Stimulated activated naive CD4-positive, alpha-beta T cell treated with Interleukin-2 at 50 U/mL for 16 hours (primary cell): ENCODE data around the gene GLYATL3.

Experiments
- DNase-seq: peaks from one replicate; lab custom pipeline; 2025; lab: John Stamatoyannopoulos, UW

GLYATL3 gene

DNA sequence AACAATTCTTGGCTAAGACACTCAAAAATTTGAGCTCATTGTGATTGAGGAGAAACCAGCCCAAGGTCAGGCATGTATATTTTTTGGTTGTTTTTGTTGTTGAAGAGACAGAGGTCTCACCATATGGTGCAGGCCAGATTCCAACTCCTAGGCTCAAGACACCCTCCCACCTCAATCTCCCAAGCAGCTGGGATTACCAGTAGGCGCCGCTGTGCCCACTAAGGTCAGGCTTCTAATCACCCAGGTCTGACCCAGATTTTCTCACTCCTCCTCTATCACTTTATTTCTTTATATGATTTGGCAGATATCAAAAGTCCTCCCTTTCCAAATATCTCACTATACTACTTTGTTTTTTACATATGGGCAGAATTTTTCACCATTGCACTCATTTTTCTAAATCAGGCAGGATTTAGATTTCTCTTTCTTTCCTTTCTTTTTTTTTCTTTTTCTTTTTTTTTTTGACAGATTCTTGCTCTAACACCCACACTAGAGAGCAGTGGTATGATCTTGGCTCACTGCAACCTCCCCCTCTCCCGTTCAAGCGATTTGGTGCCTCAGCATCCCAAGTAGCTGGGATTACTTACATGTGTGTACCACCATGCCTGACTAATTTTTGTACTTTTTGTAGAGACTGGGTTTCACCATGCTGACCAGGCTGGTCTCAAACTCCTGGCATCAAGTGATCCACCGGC, 49.0 kb downstream of the GLYATL3 start:
- DNase-seq = no peak

DNA sequence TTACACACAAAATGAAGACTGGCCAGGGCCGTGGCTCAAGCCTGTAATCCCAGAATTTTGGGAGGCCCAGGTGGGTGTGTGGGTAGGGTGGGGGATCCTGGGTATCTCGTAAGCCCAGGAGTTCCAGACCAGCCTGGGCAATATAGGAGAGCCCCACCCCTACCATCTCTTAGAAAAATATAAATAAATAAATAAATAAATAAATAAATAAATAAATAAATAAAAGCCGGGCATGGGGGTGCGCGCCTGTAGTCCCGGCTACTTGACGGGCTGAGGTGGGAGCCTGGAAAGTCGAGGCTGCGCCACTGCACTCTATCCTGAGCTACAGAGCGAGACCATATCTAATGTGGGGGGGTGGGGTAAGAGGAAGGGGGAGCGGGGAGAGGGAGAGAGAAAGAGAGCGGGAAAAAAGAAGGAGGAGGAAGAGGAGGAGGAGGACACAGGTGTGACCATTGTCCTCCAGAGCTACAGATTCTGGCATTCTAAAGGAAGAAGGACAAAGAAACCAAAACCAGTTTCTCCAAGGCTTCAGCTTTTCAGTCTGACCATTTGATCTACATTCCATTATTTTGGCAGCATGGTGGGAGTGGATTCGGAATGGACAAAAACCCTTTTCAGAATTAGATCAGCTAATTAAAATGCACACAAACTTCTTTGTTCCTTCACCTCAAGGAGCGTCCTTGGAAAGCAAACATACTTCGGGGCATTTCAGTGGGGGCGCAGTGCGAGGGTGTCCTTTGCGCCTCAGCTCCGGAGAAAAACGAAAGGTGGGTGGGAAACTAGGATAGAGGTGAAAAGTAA, 50.2 kb downstream of the GLYATL3 start:
- no peak for DNase-seq

DNA sequence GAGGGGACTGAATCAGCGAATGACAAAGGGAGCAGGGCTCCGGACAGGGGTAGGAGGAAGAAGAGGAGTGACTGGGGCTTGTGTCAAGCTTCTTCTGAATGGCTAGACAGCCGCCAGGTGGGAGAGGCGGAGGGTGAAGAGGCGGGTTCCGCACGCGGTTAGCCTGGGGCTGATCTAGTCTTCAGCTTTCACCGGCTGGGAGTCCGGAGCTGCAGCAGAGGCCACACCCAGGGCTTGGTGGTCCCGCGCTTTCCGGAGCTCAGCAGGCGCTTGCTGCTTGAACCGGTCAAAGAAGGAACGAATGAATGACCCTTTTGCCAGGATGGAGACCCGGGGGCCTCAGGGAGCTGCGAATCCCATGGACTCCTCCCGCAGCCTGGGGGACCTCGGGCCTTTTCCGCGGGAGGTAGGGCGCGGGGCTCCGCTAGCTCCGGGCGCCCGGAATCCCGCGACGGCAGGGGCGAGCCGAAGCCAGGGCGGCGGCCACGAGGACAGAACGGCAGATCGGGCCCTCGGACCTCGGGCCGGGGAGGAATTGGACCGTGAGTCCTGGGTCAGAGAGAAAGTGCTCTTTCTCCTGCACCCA, 50.9 kb downstream of the GLYATL3 start, which contains the start of gene C6orf141:
C6orf141 (plus strand) TSS at position 177 of the 586 bp plus-strand sequence; CDS start at position 302, 125 bp downstream.
- DNase-seq = no peak

DNA sequence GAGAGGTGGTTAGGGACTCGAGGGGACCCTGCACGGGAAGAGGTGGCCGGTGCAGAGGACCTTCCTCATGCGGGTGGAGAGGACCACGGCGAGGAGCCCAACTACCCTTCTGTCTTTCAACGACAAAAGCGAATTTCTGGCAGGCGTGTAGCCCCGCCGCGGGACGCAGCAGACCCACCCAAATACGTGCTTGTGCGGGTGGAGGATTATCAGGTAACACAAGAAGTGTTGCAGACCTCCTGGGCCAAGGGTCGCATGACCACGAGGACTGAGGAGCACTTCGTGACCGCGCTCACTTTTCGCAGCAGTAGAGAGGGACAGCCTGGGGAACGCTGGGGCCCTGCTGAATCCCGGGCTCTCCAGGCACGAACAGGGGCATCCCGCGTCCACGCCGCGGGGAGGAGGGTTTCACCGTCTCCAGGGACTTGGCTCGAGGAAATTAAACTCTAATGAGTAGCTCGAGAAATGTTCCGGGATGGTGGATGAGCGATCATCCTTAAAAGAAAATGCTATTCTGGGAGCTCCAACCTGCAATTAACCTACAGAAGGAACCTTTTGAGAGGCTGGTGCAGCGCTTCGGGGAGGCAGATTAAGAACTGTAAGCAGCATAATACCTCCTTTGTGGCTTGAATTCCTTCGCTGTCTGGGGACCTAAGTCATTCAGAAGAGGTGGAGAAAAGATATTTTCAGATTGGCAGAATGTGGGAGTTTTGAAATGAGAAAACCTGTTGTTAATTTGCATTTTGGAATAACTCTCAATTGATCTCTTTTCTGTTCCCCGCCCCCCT, 51.5 kb downstream of the GLYATL3 start:
- no peak for DNase-seq

DNA sequence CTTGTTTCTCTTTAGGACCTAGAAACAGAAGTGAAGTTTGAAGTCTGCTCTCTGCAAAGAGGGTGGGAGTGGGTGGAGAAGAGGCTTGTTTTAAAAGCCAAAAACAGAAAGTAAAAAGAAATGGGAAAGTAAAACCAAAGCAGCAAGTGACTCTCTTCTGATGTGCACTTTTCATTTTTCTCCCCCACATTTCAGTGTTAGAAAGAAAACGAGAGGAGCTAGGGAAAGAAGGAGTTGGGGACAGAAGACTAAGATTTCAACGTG, 52.1 kb downstream of the GLYATL3 start:
- DNase-seq = no peak

DNA sequence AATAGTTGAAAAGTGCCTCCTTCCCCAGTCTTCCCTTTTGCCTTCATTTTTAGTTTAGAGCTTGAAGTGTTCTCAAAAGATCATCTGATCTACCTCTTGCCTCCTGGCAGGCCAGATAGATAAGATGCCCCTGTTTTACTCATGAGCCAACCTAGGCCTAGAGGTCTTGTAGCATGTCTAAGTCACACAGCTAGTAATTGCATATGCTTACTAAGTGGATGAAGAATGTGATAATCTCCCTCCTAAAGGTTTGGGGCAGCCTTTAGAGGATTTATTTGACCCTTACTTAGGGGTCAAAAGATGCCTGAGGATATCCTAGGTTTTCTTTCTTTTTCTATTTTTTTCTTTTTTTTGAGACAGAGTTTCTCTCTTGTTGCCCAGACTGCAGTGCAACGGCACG, 52.9 kb downstream of the GLYATL3 start:
- DNase-seq = no peak

DNA sequence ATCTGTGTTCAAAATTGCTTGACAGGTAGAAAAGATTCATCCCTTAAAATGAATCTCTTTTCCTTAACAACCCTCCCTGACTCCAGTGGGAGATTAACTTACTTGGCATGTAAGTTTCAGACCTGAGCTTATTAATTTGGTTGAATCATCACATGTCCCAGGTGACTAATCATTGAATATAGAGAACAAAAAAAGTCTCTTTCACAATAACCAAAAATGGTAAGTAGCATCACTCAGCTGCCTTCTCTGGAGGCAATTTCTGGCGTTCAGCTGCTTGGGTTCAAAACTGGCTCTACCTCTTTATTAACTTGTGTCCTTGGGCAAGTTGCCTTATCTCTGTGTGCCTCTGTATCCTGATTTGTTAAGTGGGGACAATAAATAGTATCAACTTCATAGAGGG, 53.7 kb downstream of the GLYATL3 start:
- DNase-seq = no peak

DNA sequence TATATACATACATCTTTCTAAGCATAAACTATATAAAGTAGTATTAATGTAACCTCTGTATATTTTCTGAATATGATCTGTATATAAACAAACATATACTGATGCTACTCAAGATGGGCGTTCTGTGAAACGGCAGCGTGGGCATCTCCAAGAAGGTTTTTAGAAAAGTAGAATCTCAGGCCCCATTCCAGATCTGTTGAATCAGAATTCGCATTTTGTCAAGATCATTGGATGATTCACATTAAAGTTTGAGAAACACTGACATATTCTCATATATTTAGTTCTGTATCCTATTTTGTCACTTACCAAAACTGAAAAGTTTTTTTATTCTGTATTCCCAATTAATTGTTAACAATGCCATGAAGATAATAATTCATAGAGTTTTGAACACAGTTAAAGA, 56.2 kb downstream of the GLYATL3 start:
- no peak for DNase-seq

DNA sequence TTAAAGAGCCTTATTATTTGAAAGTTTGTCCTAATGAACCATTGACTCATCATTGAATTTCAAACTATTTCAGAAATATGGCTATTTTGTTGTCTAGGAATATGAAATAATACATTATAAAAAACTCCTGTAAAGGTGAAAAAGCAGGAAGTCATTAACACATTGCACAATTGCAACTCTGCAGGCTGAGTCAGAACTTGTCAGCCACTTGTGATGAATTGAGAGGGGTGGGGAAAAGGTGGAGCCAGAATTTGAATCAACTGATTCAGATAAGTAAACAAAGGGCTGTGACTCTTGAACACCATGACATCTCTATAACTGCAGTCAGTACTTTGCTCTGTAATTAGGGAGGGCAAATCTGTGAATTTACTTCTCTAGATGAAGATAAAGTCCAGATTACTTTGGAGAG, 56.7 kb downstream of the GLYATL3 start:
- DNase-seq = no peak

DNA sequence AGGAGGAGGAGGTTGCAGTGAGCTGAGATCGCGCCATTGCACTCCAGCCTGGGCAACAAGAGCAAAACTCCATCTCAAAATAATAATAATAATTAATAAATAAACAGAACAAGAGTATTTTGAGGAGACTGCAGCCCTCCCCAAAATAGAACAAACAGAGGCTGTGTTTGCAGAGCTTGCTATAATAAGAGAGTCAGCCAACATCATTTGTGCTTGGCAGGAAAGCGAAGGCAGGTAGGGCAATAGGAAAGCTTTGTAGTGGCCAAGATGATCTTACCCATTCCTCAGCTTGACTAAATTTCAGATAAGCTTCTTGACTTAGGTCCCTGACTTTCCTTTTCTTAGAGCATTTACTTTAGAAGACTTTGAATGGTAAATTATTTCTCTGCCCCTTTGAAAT, 57.5 kb downstream of the GLYATL3 start:
- DNase-seq = no peak

DNA sequence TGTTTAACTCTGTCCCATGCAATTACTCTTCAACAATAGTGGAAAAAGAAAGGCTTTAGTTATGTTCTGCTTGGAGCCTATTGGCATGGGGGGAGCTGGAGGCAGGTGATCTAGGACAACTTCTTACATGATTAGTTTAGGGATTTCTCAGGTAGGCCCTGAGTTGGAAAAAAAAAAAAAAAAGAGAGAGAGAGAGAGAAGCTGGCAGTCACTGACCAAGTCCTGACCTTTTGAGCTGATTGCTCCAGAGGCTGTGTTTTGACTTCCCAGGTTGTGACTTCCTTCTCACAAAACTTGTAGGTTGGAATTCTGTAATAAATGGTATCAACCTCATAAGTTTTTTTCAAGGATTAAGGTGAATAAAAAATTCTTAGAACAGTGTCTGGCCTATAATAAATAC, 58.5 kb downstream of the GLYATL3 start:
- no peak for DNase-seq

DNA sequence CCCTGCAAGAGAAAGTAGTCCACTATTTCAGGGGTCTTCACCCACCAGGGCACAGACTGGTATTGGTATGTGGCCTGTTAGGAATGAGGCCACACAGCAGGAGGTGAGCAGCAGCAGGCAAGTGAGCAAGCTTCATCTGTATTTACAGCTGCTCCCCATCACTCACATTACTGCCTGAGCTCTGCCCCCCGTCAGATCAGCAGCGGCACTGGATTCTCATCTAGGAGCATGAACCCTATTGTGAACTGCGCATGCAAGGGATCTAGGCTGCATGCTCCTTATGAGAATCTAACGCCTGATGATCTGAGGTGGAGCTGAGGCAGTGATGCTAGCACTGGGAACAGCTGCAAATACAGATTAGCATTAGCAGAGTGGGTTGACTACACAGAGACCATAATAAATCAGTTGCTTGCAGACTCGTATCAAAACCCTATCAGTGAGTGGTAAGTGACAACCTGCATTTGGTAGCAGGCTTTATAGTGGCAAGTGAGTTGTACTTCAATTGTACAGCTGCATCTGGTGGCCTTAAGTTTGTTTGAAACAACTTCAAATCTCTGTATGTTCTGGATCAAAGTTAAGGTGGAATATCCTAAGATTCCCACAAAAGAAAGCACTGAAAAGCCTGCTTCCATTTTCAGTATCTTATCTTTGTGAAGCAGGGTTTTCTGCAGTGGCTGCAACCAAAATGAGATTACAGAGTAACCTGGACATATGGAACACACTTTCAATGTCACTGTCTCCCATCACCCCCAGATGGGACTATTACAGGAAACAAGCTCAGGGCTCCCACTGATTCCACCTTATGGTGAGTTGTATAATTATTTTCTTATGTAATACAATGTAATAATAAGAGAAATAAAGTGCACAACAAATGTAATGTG, 63.5 kb downstream of the GLYATL3 start:
- no peak for DNase-seq

DNA sequence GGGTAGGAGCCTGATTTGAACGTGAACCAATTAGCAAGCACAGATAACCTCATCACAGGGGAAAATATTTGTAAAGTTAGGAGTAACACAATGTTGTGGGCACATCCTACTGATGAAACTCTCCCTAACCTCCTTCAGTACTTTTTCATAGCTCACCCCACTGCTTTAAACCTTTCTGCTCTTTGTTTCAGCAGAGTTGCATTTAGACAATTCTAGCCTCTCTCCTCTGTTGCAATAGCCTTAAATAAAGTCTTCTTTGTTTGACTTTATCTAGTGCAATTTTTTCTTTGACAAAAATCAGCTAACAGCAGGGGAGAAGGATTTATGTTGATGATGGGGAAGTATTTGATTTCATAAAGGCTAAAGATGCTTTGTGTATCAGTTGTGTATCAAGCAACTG, 64.8 kb downstream of the GLYATL3 start:
- no peak for DNase-seq

DNA sequence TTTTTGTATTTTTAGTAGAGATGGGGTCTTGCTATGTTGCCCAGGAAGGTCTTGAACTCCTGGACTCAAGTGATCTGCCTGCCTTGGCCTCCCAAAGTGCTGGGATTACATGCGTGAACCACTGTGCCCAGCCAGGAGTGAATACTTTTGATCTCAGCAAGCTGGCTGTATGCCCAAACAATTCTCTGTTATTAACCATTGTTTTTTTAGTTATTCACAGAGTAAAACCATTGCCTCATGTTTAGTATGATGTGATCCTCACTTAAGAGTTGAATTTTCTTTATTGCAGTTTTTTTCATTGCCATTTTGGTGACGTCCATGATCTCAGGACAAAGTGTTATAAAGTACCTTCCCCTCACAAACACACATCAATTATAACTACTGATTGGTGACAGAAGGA, 65.5 kb downstream of the GLYATL3 start:
- DNase-seq = no peak

DNA sequence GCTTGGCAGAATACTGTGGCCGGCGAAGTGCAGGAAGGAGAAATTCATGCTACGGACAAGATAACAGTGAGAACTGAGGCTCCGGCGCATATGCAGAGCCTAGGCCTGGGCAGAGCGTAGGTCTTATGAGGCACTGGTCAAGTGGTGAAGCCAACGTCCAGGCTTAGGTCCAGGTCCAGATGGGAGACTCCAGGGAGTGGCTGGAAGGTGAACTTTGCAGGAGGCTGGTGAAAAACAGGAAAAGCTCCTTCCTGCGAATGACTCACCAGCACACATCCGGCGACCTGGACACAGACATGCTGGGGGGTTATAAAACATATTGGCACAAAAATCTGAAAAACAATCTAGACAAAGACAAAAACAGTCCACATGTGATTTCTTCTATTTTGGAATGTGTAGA, 66.1 kb downstream of the GLYATL3 start:
- no peak for DNase-seq

DNA sequence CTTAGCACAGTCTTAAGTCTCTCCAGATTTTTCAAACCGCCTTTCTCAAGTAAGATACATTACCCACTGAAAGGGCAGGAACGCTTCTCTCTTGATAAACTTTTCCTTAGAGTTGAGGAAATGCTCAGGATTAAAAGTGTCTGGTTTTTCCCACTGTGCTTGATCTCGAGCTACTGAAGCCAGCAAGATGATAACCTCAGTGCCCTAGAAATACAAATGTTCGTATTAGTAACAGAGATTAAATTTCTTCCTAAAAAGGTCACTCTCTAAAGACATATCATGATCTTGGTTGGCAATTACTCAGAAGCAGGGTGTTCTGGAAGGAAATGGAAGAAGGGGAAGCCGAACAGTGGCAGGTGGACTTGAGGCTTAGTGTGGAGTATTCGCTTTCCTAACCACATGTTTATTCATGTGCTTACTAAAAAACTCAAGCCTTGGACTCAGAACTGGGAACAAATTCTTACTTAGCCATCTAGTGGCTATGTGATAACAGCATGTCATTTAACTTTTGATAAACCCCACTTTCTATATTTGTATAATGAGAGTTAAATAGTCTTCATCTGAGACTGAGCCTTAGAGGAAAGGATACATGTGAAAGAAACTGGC, 70.9 kb downstream of the GLYATL3 start:
- DNase-seq = no peak

DNA sequence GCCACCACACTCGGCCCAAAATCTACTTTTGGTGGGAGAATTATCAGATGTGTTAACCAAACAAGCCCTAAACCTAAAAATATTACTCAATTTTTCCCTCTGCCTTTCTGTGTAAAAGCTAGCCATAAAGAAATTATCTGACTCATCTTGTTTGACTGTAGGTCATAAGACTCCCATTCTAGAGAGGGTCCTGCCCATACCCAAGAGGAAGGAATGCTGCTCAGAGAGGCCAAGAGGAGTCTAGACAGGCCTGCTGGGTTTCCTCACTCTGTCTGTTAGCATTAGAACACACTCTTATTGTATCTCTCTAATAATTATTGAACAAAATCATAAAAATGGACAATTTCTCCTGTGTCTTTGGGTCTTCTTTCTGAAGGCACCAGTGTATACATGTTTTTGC, 76.9 kb downstream of the GLYATL3 start:
- no peak for DNase-seq
